GM12878 (cell line): ENCODE results near the gene LRR1. TPM values are rescaled to one million over a fixed set of nuclear protein-coding genes. Genes with fewer than 3 reads are reported as not detected.

Experiments
- ATAC-seq: fragments of 200-7000 bp; cut with Tn5 transposase; 3 replicates; pipeline ENCODE4 v1.9.1; 2020; ENCODE audit warnings: mild to moderate bottlenecking, moderate library complexity
- BruUV-seq: library from RNA; stranded (reverse); fragments of 400-500 nt; replicated peaks from 2 replicates; lab custom pipeline; 2021; lab: Mats Ljungman, UMichigan
- CTCF ChIA-PET: fragments of 300-600 bp; sonication (Branson Sonifier 250); formaldehyde crosslinking; extraction: SDS; loops from one replicate; lab custom pipeline; 2021; ENCODE audit warnings: inconsistent platforms; lab: Yijun Ruan, JAX
- POLR2A ChIA-PET: fragments of 350-600 bp; formaldehyde crosslinking; extraction: SDS; loops from one replicate; lab custom pipeline; 2021; ENCODE audit warnings: inconsistent platforms; lab: Charles Lee
- RAD21 ChIA-PET: fragments of 300-600 bp; sonication (Branson Sonifier 250); formaldehyde crosslinking; loops from one replicate; lab custom pipeline; 2023; ENCODE audit warnings: antibody characterized with exemption; ENCODE audit not compliant: unreplicated experiment; lab: Charles Lee
- SMC1A ChIA-PET: fragments of 300-600 bp; sonication (Branson Sonifier 250); formaldehyde crosslinking; loops from one replicate; lab custom pipeline; 2023; ENCODE audit not compliant: unreplicated experiment, uncharacterized antibody; lab: Charles Lee
- DNase-seq: peaks from one replicate; pipeline ENCODE4 v3.0.0-alpha.2; 2011; ENCODE audit warnings: low read depth, low spot score
- FAIRE-seq: peaks from 3 replicates; lab custom pipeline; 2011; peaks lifted over from hg19 to GRCh38; lab: Jason Lieb, UNC
- H2AFZ ChIP-seq: 2 replicates; pipeline ENCODE4 v1.6.0; 2011; ENCODE audit warnings: low read depth, low read length, control low read depth; ENCODE audit not compliant: control insufficient read depth
- H3K27ac ChIP-seq: 2 replicates; pipeline ENCODE4 v1.5.1; 2011; ENCODE audit warnings: control low read depth; ENCODE audit not compliant: control insufficient read depth, insufficient read depth
- H3K27me3 ChIP-seq, 2 experiments: replicated peaks in 1 of 2; 2 replicates each; pipeline versions ENCODE4 v1.6.0 to v1.6.1; 2011; ENCODE audit warnings: low read length in 1 of 2; ENCODE audit not compliant: control insufficient read depth in 2 of 2, insufficient read depth in 2 of 2
- H3K36me3 ChIP-seq, 2 experiments: 2 replicates each; pipeline ENCODE4 v1.5.1; 2011; ENCODE audit warnings: low read length in 1 of 2; ENCODE audit not compliant: control insufficient read depth in 2 of 2, insufficient read depth in 2 of 2
- H3K4me1 ChIP-seq: 2 replicates; pipeline ENCODE4 v1.6.1; 2011; ENCODE audit warnings: mild to moderate bottlenecking, low read length, moderate library complexity, mixed read lengths; ENCODE audit not compliant: control insufficient read depth, insufficient read depth
- H3K4me2 ChIP-seq: 2 replicates; pipeline ENCODE4 v1.6.0; 2011; ENCODE audit warnings: control low read depth; ENCODE audit not compliant: control insufficient read depth, insufficient read depth
- H3K4me3 ChIP-seq: fragments of 200-600 bp; sonication (generic); 2 replicates; pipeline ENCODE4 v1.5.1; 2016
- H3K79me2 ChIP-seq: 2 replicates; pipeline ENCODE4 v1.6.0; 2011; ENCODE audit warnings: low read length; ENCODE audit not compliant: control insufficient read depth, insufficient read depth
- H3K9ac ChIP-seq: 2 replicates; pipeline ENCODE4 v1.8.0; 2011; ENCODE audit warnings: low read length, control low read depth, mixed read lengths; ENCODE audit not compliant: control insufficient read depth, insufficient read depth
- H3K9me3 ChIP-seq: replicated peaks from 3 replicates; pipeline ENCODE4 v1.5.1; 2011; ENCODE audit warnings: mild to moderate bottlenecking, low read length; ENCODE audit not compliant: control insufficient read depth, insufficient read depth
- H4K20me1 ChIP-seq: 2 replicates; pipeline ENCODE4 v1.6.0; 2011; ENCODE audit not compliant: control insufficient read depth, insufficient read depth
- BACH1 ChIP-seq: fragments of 450-650 bp; IDR thresholded peaks from 2 replicates; pipeline ENCODE4 v1.6.1; 2017; ENCODE audit warnings: mild to moderate bottlenecking, borderline replicate concordance
- CUX1 ChIP-seq: IDR thresholded peaks from 2 replicates; pipeline ENCODE4 v1.6.1; 2012; ENCODE audit warnings: improper control_type of control experiment, low read depth, low read length; ENCODE audit not compliant: insufficient replicate concordance
- POU2F2 ChIP-seq: IDR thresholded peaks from 3 replicates; pipeline ENCODE4 v1.6.1; 2011; ENCODE audit warnings: low read depth, mild to moderate bottlenecking, low read length, borderline replicate concordance
- WGBS: methylation state at CpG from one replicate; pipeline ENCODE4 v1.1.6; 2016; ENCODE audit warnings: low lambda C conversion rate; ENCODE audit not compliant: insufficient replicate concordance, insufficient coverage; ENCODE audit errors: missing lambda C conversion rate; 5-methylcytosine and 5-hydroxymethylcytosine counted together
- in situ Hi-C: fragments of 300-500 bp; cut with MboI; formaldehyde crosslinking; loops from 9 replicates; pipeline ENCODE4 v1.14.3; 2018; ENCODE audit warnings: mixed read lengths
- intact Hi-C: fragments of 100-400 bp; cut with micrococcal nuclease; formaldehyde crosslinking; loops from one replicate; pipeline ENCODE4 v1.14.2; 2022; ENCODE audit not compliant: unreplicated experiment
- polyA plus RNA-seq, 11 experiments: library from polyadenylated mRNA; depleted of rRNA in 4 of 11; unstranded in 6 of 11; stranded (reverse) in 5 of 11; fragments of >200 nt; fragmentation: Nextera tagmentation in 4 of 11; fragmentation: Illumina TruSeq in 1 of 11; extraction: Ambion mirVana in 4 of 11; extraction: Trizol in 1 of 11; gene quantifications; 1 replicate in 1 of 11; 2 replicates in 10 of 11; pipeline versions ENCODE4 v1.2.1 to v1.2.3, GENCODE V29; 2011 to 2016; ENCODE audit warnings: inconsistent platforms in 2 of 11, missing spikeins in 2 of 11, low read depth in 1 of 11
- total RNA-seq, 4 experiments: library from RNA; depleted of rRNA in 3 of 4; stranded (reverse); fragments of >200 nt in 3 of 4; fragmentation: Illumina TruSeq in 1 of 4; extraction: Trizol in 1 of 4; gene quantifications; 2 replicates each; pipeline versions ENCODE4 v1.2.1 to v1.2.3, GENCODE V29; 2013 to 2021

LRR1 gene
- total and polyA plus RNA-seq, 10 of the 15 experiments (the other 5 are each of a cell fraction or from before 2014, with no cell fraction given): 36.9 to 110 (median 53.1) TPM

- TF ChIP-seq CUX1 (no peak), POU2F2 (no peak), BACH1 (no peak)
- TF ChIP-seq, all 136 proteins: peak for 0
- no peak overlapping the region for H3K4me3 ChIP-seq
- H3K79me2 ChIP-seq: no peaks in the 10 kb centered on the region
- RAD21 ChIA-PET: interaction anchor here (1.5 to 2.3 kb wide), 2 partner anchors 54 to 90 kb away, joined by 4 to 12 read pairs; no protein-coding TSS in a partner anchor
- H3K4me1 ChIP-seq: no peaks in the 10 kb centered on the region
- ATAC-seq (no peak), DNase-seq (no peak), FAIRE-seq (no peak)
- no peaks in the 10 kb centered on the region for H3K27me3 ChIP-seq
- H2AFZ ChIP-seq: no peak overlapping the region
- CTCF ChIA-PET: interaction anchor here (1.2 to 3.7 kb wide), 5 partner anchors 10 to 91 kb away, joined by 4 to 29 read pairs (median 5); no protein-coding TSS in a partner anchor
- no TSS peak for BruUV-seq
- H3K4me2 ChIP-seq: no peak overlapping the region
- no peaks in the 10 kb centered on the region for H3K36me3 ChIP-seq
- SMC1A ChIA-PET: no interaction called here
- H3K9me3 ChIP-seq: no peaks in the 10 kb centered on the region
- H3K9ac ChIP-seq: no peak overlapping the region
- POLR2A ChIA-PET: no interaction called here
- 3% methylated on average over 2 of the region's 2 CpGs for WGBS
- no peaks in the 10 kb centered on the region for H4K20me1 ChIP-seq
- in situ Hi-C loops: no loop called here
- intact Hi-C loops: no loop called here
- H3K27ac ChIP-seq: no peak overlapping the region
These were observed 47.2 kb upstream of the LRR1 start for GRCh38 chr14:49551569-49551968.
